ENCODE data around the gene BMP6. TPM values are rescaled to one million over a fixed set of nuclear protein-coding genes. Genes with fewer than 3 reads are reported as not detected.

BMP6 gene
- total and polyA plus RNA-seq, 2 donors (not counting 3 experiments of a cell fraction or from before 2014, with no cell fraction given): 221 to 276 TPM

DNA sequence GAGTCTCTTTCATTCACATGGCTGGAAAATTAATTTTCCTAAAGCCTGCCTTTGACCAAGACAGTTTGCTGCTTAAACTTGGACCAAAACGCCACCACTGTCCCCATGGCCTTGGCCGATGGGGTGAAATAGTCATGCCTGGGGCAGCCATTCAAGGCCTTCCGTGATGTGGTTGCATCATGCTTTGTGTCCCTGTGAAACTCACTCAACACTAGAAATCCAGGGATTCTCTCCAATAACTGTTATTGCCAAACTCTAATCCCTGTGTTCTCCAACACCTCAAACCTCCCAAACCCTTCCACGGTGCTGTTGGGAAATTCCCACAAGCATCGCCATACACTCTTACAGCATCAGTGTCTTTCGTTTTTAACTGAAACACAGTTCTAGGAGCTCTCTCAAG, 186.1 kb downstream of the BMP6 start:
- intact Hi-C loops (cut with micrococcal nuclease): no loop called here
- Histone ChIP-seq H4K20me1 (replicated peaks; ENCODE audit: control insufficient read depth, extremely low read depth, insufficient read depth, low read length) (no peaks in the 10 kb centered on the region), H3K4me1 (ENCODE audit: control insufficient read depth, extremely low read depth, insufficient read depth, low read length) (peaks cover 33% of the 10 kb centered on the region), H3K4me2 (ENCODE audit: insufficient read depth, low read length) (no peak overlapping the region), H3K36me3 (ENCODE audit: control insufficient read depth in 2 of 2, extremely low read depth in 1 of 2, insufficient read depth in 2 of 2, low read length in 2 of 2) (peaks cover 8 to 12% of the 10 kb centered on the region in 2 experiments), H3K27ac (ENCODE audit: insufficient read depth, low read depth, low read length) (no peak overlapping the region), H3K4me3 (replicated peaks in 1 of 3; ENCODE audit: insufficient read depth in 1 of 3, low read depth in 1 of 3, low read length in 3 of 3) (no peak overlapping the region), H3K9me3 (replicated peaks; ENCODE audit: control insufficient read depth, insufficient read depth, low read length) (no peaks in the 10 kb centered on the region), H3K27me3 (ENCODE audit: control insufficient read depth in 2 of 2, insufficient read depth in 2 of 2, low read length in 2 of 2) (no peaks in the 10 kb centered on the region), H3K9ac (replicated peaks; ENCODE audit: extremely low read depth, insufficient read depth, low read length) (no peak overlapping the region), H3K9me1 (replicated peaks; ENCODE audit: control insufficient read depth, extremely low read depth, insufficient read depth, low read length) (no peaks in the 10 kb centered on the region), H2AFZ (ENCODE audit: low read depth, low read length) (no peak overlapping the region), H3K79me2 (ENCODE audit: control insufficient read depth, insufficient read depth, low read length) (peaks cover 33% of the 10 kb centered on the region)
- TF ChIP-seq EZH2 (IDR thresholded peaks at IDR 0.05; ENCODE audit: borderline replicate concordance, low read depth, low read length, severe bottlenecking) (no peak), POLR2AphosphoS5 (IDR thresholded peaks at IDR 0.05; ENCODE audit: insufficient read depth, low read depth, low read length) (no peak), JUN (IDR thresholded peaks at IDR 0.05; ENCODE audit: borderline replicate concordance, insufficient read depth, insufficient read length, low read depth) (no peak), MYC (IDR thresholded peaks at IDR 0.05; ENCODE audit: low read depth, low read length) (no peak), POLR2A (IDR thresholded peaks at IDR 0.05; ENCODE audit: low read depth, low read length) (no peak), GATA2 (IDR thresholded peaks at IDR 0.05; ENCODE audit: insufficient read depth, insufficient read length, low read depth, low read length) (no peak), FOS (IDR thresholded peaks at IDR 0.05; ENCODE audit: borderline replicate concordance, insufficient read depth, low read length) (no peak)
- TF ChIP-seq, protein P1, sequence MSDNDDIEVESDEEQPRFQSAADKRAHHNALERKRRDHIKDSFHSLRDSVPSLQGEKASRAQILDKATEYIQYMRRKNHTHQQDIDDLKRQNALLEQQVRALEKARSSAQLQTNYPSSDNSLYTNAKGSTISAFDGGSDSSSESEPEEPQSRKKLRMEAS (IDR thresholded peaks at IDR 0.05; ENCODE audit: insufficient read depth, insufficient read length): no peak
- TF ChIP-seq, protein P2, sequence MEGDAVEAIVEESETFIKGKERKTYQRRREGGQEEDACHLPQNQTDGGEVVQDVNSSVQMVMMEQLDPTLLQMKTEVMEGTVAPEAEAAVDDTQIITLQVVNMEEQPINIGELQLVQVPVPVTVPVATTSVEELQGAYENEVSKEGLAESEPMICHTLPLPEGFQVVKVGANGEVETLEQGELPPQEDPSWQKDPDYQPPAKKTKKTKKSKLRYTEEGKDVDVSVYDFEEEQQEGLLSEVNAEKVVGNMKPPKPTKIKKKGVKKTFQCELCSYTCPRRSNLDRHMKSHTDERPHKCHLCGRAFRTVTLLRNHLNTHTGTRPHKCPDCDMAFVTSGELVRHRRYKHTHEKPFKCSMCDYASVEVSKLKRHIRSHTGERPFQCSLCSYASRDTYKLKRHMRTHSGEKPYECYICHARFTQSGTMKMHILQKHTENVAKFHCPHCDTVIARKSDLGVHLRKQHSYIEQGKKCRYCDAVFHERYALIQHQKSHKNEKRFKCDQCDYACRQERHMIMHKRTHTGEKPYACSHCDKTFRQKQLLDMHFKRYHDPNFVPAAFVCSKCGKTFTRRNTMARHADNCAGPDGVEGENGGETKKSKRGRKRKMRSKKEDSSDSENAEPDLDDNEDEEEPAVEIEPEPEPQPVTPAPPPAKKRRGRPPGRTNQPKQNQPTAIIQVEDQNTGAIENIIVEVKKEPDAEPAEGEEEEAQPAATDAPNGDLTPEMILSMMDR (IDR thresholded peaks at IDR 0.05; ENCODE audit: extremely low read depth in 1 of 2, insufficient read depth in 1 of 2, low read depth in 1 of 2, low read length in 2 of 2): no peak
- FAIRE-seq (no peak), DNase-seq (ENCODE audit: low read depth, low spot score) (no peak)
- CTCF ChIA-PET: interaction anchor here (1.4 to 1.6 kb wide), 3 partner anchors 28 to 94 kb away, joined by 3 to 14 read pairs (median 7); no protein-coding TSS in a partner anchor
- no TSS peak for BruUV-seq (replicated peaks)
- POLR2A ChIA-PET: interaction anchor here (1.1 kb wide), 1 partner anchor 186 kb away, joined by 3 read pairs; the partner anchor contains the start of gene BMP6
- dilution Hi-C loops (cut with MboI; ENCODE audit: extremely low pct_ligation_motif_present, low sequenced_read_pairs): no loop called here

Data from endothelial cell of umbilical vein (primary cell).